Keratinocyte (primary cell): ENCODE results near the gene SRCIN1. TPM values are rescaled to one million over a fixed set of nuclear protein-coding genes. Genes with fewer than 3 reads are reported as not detected.

Experiments
- DNase-seq: peaks from one replicate; pipeline ENCODE4 v3.0.0-alpha.2; 2011; ENCODE audit warnings: low read depth, missing footprints, low spot score
- FAIRE-seq: peaks from 2 replicates; lab custom pipeline; 2011; peaks lifted over from hg19 to GRCh38; lab: Jason Lieb, UNC
- H2AFZ ChIP-seq: 2 replicates; pipeline ENCODE4 v1.6.0; 2012; ENCODE audit warnings: low read length, control low read depth, inconsistent platforms; ENCODE audit not compliant: control insufficient read depth
- H3K27ac ChIP-seq: 2 replicates; pipeline ENCODE4 v1.5.1; 2011; ENCODE audit warnings: low read length; ENCODE audit not compliant: control insufficient read depth, insufficient read depth
- H3K27me3 ChIP-seq: 3 replicates; pipeline ENCODE4 v1.6.0; 2011; ENCODE audit warnings: low read length; ENCODE audit not compliant: control insufficient read depth, insufficient read depth; ENCODE audit errors: extremely low read depth
- H3K36me3 ChIP-seq, 2 experiments: 2 replicates in 1 of 2; 3 replicates in 1 of 2; pipeline ENCODE4 v1.5.1; 2011; ENCODE audit warnings: low read length in 2 of 2, mild to moderate bottlenecking in 1 of 2; ENCODE audit not compliant: control insufficient read depth in 2 of 2, insufficient read depth in 2 of 2; ENCODE audit errors: extremely low read depth in 1 of 2
- H3K4me1 ChIP-seq: 3 replicates; pipeline ENCODE4 v1.5.1; 2011; ENCODE audit warnings: low read length; ENCODE audit not compliant: control insufficient read depth, insufficient read depth; ENCODE audit errors: extremely low read depth
- H3K4me2 ChIP-seq: 3 replicates; pipeline ENCODE4 v1.6.0; 2011; ENCODE audit warnings: low read depth, low read length; ENCODE audit not compliant: control insufficient read depth, insufficient read depth; ENCODE audit errors: extremely low read depth
- H3K4me3 ChIP-seq, 3 experiments: fragments of 200-600 bp in 1 of 3; sonication (generic) in 1 of 3; 2 replicates in 2 of 3; 3 replicates in 1 of 3; pipeline ENCODE4 v1.5.1; 2011 to 2016; ENCODE audit warnings: low read length in 3 of 3, mild to moderate bottlenecking in 3 of 3, control low read depth in 2 of 3, inconsistent platforms in 1 of 3, low read depth in 1 of 3, mixed read lengths in 1 of 3, mixed run types in 1 of 3, moderate library complexity in 1 of 3; ENCODE audit not compliant: control insufficient read depth in 2 of 3, insufficient read depth in 2 of 3; ENCODE audit errors: extremely low read depth in 1 of 3
- H3K79me2 ChIP-seq: 2 replicates; pipeline ENCODE4 v1.6.0; 2012; ENCODE audit warnings: low read length; ENCODE audit not compliant: control insufficient read depth, insufficient read depth
- H3K9ac ChIP-seq: 3 replicates; pipeline ENCODE4 v1.6.0; 2011; ENCODE audit warnings: low read length; ENCODE audit not compliant: control insufficient read depth, insufficient read depth; ENCODE audit errors: extremely low read depth
- H3K9me1 ChIP-seq: 3 replicates; pipeline ENCODE4 v1.6.0; 2011; ENCODE audit warnings: low read length; ENCODE audit not compliant: control insufficient read depth, insufficient read depth; ENCODE audit errors: extremely low read depth
- H3K9me3 ChIP-seq: 2 replicates; pipeline ENCODE4 v1.5.1; 2012; ENCODE audit warnings: low read depth, low read length; ENCODE audit not compliant: control insufficient read depth
- H4K20me1 ChIP-seq: 3 replicates; pipeline ENCODE4 v1.6.0; 2011; ENCODE audit warnings: low read length; ENCODE audit not compliant: control insufficient read depth, insufficient read depth; ENCODE audit errors: extremely low read depth
- EZH2 ChIP-seq: IDR thresholded peaks from one replicate; pipeline ENCODE4 v1.6.1; 2012; ENCODE audit warnings: inconsistent platforms, mild to moderate bottlenecking, low read length, moderate library complexity
- dilution Hi-C: fragments of 300-500 bp; cut with MboI; formaldehyde crosslinking; loops from one replicate; pipeline ENCODE4 v1.7.0; 2020; ENCODE audit warnings: low sequenced_read_pairs; ENCODE audit not compliant: extremely low pct_ligation_motif_present
- polyA plus RNA-seq, 5 experiments: library from polyadenylated mRNA; depleted of rRNA in 3 of 5; stranded (reverse) in 3 of 5; stranded (forward) in 1 of 5; unstranded in 1 of 5; fragments of >200 nt; gene quantifications; 1 replicate in 1 of 5; 2 replicates in 3 of 5; 3 replicates in 1 of 5; pipeline versions ENCODE4 v1.2.1 to v1.2.3, GENCODE V29; 2011 to 2012; ENCODE audit warnings: missing spikeins in 2 of 5, low read depth in 1 of 5, low replicate concordance in 1 of 5
- TF ChIP-seq, protein P1 (sequence below), 3 experiments: IDR thresholded peaks in 1 of 3; conservative IDR thresholded peaks in 1 of 3; optimal IDR thresholded peaks in 1 of 3; 2 replicates in 2 of 3; 3 replicates in 1 of 3; pipeline versions ENCODE3 to v1.5.1; 2011; ENCODE audit warnings: low read length in 3 of 3, mild to moderate bottlenecking in 3 of 3, moderate library complexity in 2 of 3, control low read depth in 1 of 3, inconsistent platforms in 1 of 3; ENCODE audit not compliant: insufficient read depth in 2 of 3; ENCODE audit errors: extremely low read depth in 1 of 3

Gene SRCIN1
- polyA plus RNA-seq, 1 donor (not counting 4 experiments of a cell fraction or from before 2014, with no cell fraction given): 0.37 TPM

DNA sequence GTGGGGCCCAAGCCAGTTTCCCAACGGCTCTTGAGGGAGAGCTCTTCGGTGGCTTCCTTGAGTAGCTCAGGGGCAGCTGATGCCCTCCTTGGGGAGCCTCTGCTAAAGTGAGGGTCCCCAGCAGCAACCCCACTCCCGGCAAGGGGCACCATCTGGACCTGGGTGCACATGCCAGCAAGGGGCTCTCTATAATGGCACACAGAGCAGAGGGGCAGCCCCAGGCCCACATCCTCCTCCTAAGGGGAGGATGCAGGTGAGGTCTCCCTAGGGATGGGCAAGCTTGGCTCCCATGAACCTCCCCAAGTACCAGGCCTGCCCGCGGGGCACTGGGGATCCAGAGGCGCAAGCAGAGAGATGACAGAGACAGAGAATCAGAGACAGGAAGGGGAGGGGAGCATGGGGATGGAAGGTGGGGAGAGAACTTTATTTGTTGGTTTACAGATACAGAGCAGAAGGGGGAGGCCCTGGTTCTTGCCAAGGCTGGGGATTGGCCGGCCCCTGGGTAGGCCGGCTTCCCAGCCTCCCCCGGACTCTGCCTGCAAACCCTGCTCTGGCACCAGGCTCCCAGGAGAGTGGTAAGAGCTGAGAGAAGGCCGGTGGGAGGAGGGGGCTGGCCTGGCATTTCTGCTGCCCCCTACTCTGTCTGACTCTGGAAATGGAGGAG is 61.4 kb downstream of the SRCIN1 start:
- H3K4me1 ChIP-seq: no peaks in the 10 kb centered on the region
- no peak overlapping the region for H2AFZ ChIP-seq
- H4K20me1 ChIP-seq: no peaks in the 10 kb centered on the region
- no peak overlapping the region for H3K4me3 ChIP-seq
- no peak for TF ChIP-seq EZH2
- TF ChIP-seq, protein P1, sequence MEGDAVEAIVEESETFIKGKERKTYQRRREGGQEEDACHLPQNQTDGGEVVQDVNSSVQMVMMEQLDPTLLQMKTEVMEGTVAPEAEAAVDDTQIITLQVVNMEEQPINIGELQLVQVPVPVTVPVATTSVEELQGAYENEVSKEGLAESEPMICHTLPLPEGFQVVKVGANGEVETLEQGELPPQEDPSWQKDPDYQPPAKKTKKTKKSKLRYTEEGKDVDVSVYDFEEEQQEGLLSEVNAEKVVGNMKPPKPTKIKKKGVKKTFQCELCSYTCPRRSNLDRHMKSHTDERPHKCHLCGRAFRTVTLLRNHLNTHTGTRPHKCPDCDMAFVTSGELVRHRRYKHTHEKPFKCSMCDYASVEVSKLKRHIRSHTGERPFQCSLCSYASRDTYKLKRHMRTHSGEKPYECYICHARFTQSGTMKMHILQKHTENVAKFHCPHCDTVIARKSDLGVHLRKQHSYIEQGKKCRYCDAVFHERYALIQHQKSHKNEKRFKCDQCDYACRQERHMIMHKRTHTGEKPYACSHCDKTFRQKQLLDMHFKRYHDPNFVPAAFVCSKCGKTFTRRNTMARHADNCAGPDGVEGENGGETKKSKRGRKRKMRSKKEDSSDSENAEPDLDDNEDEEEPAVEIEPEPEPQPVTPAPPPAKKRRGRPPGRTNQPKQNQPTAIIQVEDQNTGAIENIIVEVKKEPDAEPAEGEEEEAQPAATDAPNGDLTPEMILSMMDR (optimal IDR thresholded peaks at IDR 0.05 in 1 of 3, IDR thresholded peaks at IDR 0.05 in 1 of 3, conservative IDR thresholded peaks at IDR 0.05 in 1 of 3; ENCODE audit: extremely low read depth in 1 of 3, insufficient read depth in 2 of 3, low read length in 3 of 3): no peak
- no peaks in the 10 kb centered on the region for H3K27me3 ChIP-seq
- H3K4me2 ChIP-seq: no peak overlapping the region
- H3K27ac ChIP-seq: no peak overlapping the region
- no peak overlapping the region for H3K9ac ChIP-seq
- no peaks in the 10 kb centered on the region for H3K79me2 ChIP-seq
- dilution Hi-C loops: no loop called here
- DNase-seq (no peak), FAIRE-seq (no peak)
- H3K9me3 ChIP-seq: no peaks in the 10 kb centered on the region
- H3K9me1 ChIP-seq: no peaks in the 10 kb centered on the region
- no peaks in the 10 kb centered on the region for H3K36me3 ChIP-seq

DNA sequence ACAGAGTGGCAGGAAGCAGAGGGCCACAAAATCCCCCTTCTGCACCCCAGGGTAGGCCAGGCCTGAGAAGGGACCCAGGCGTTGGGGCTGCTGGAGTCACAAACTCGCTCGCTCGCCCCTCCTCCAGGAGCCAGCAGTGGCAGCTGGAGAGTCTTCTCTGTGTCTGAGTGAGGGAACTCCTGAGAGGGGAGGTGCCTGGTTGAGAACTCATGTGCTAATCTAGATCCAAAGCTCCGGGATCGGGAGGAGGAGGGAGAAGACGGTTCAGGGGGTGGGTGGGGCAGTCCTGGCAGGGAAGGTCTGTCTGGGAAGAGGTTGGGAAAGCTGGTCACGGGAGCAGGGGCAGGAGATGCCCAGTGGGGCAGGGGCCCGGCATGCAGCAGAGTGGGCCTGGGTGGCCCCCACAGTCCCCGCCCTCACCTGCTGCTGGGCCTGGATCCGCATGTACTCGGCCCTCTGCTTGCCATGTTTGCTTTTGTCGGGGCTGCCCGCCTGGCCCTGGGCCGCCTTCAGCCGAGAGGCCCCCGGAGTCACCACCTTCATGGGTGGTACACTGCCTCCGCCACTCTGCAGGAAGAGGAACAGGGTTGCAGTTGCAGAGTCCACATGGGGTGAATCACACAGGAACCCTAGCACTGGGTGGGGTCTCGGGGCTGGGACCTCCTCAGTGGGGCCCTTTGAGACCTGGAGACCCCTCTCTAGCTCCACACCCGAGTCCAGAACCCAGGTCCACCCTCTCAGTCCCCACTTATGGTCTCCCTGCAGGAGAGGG is 62.2 kb downstream of the SRCIN1 start:
- no peak overlapping the region for H3K9ac ChIP-seq
- DNase-seq (no peak), FAIRE-seq (no peak)
- no peaks in the 10 kb centered on the region for H3K9me3 ChIP-seq
- no peaks in the 10 kb centered on the region for H3K36me3 ChIP-seq
- no peak overlapping the region for H2AFZ ChIP-seq
- H3K4me1 ChIP-seq: no peaks in the 10 kb centered on the region
- no peak overlapping the region for H3K27ac ChIP-seq
- H3K4me2 ChIP-seq: no peak overlapping the region
- dilution Hi-C loops: no loop called here
- no peaks in the 10 kb centered on the region for H4K20me1 ChIP-seq
- no peaks in the 10 kb centered on the region for H3K79me2 ChIP-seq
- H3K9me1 ChIP-seq: no peaks in the 10 kb centered on the region
- H3K4me3 ChIP-seq: no peak overlapping the region
- no peaks in the 10 kb centered on the region for H3K27me3 ChIP-seq
- TF ChIP-seq EZH2: no peak
- TF ChIP-seq, protein P1 (optimal IDR thresholded peaks at IDR 0.05 in 1 of 3, IDR thresholded peaks at IDR 0.05 in 1 of 3, conservative IDR thresholded peaks at IDR 0.05 in 1 of 3; ENCODE audit: extremely low read depth in 1 of 3, insufficient read depth in 2 of 3, low read length in 3 of 3): no peak
